Testis (tissue), 3 donors: Measurements from ENCODE around the gene DDX54. TPM values are rescaled to one million over a fixed set of nuclear protein-coding genes. Genes with fewer than 3 reads are reported as not detected.

Experiments used
- DNase-seq: peaks from one replicate; pipeline ENCODE4 v3.0.0-alpha.2; 2019
- H3K27ac ChIP-seq, 2 donors: fragments of 200-600 bp; sonication (generic); one replicate each; pipeline ENCODE4 v1.5.1; 2019
- H3K27me3 ChIP-seq: fragments of 200-600 bp; sonication (generic); one replicate; pipeline ENCODE4 v1.5.1; 2019
- H3K36me3 ChIP-seq: fragments of 200-600 bp; sonication (generic); one replicate; pipeline ENCODE4 v1.5.1; 2017; ENCODE audit warnings: low read depth; ENCODE audit errors: missing control alignments
- H3K4me1 ChIP-seq: fragments of 200-600 bp; sonication (generic); one replicate; pipeline ENCODE4 v1.5.1; 2019
- H3K4me3 ChIP-seq, 2 donors: fragments of 200-600 bp; sonication (generic); one replicate each; pipeline ENCODE4 v1.5.1; 2017 to 2019
- H3K9me3 ChIP-seq: fragments of 200-600 bp; sonication (generic); one replicate; pipeline ENCODE4 v1.5.1; 2017
- POLR2A ChIP-seq: fragments of 450-650 bp; IDR thresholded peaks from one replicate; pipeline ENCODE4 v1.6.1; 2017; ENCODE audit warnings: antibody characterized with exemption, mild to moderate bottlenecking, moderate library complexity
- WGBS, 2 donors: methylation state at CpG; one replicate each; pipeline ENCODE4 v1.1.5; 2018; 5-methylcytosine and 5-hydroxymethylcytosine counted together
- intact Hi-C: fragments of 100-400 bp; cut with DNase I; formaldehyde crosslinking; loops from one replicate; pipeline ENCODE4 v1.15.1; 2023; ENCODE audit warnings: low total_unique reads
- polyA plus RNA-seq: library from polyadenylated mRNA; stranded (reverse); fragments of 350-450 nt; fragmentation: Illumina TruSeq; extraction: RNeasy Lipid Tissue Mini Kit (QIAGEN cat#74804); gene quantifications from one replicate; pipeline ENCODE4 v1.2.3, GENCODE V29; 2014; ENCODE audit warnings: low read depth, low replicate concordance; ENCODE audit not compliant: insufficient read depth
- total RNA-seq, 2 donors: library from RNA; depleted of rRNA; stranded (reverse); fragments of >200 nt; gene quantifications; one replicate each; pipeline ENCODE4 v1.2.3, GENCODE V29; 2016
- TF ChIP-seq, protein P1 (sequence below), 3 experiments: fragments of 450-650 bp in 2 of 3; fragments of 200-600 bp in 1 of 3; sonication (generic) in 1 of 3; IDR thresholded peaks; one replicate each; pipeline ENCODE4 v1.5.1; 2016 to 2019; ENCODE audit warnings: antibody characterized with exemption in 3 of 3, mild to moderate bottlenecking in 2 of 3, moderate library complexity in 1 of 3

Gene DDX54
- total and polyA plus RNA-seq, 3 donors from 2014 or later = 40.3 to 63.6 (median 62.4) TPM

DNA sequence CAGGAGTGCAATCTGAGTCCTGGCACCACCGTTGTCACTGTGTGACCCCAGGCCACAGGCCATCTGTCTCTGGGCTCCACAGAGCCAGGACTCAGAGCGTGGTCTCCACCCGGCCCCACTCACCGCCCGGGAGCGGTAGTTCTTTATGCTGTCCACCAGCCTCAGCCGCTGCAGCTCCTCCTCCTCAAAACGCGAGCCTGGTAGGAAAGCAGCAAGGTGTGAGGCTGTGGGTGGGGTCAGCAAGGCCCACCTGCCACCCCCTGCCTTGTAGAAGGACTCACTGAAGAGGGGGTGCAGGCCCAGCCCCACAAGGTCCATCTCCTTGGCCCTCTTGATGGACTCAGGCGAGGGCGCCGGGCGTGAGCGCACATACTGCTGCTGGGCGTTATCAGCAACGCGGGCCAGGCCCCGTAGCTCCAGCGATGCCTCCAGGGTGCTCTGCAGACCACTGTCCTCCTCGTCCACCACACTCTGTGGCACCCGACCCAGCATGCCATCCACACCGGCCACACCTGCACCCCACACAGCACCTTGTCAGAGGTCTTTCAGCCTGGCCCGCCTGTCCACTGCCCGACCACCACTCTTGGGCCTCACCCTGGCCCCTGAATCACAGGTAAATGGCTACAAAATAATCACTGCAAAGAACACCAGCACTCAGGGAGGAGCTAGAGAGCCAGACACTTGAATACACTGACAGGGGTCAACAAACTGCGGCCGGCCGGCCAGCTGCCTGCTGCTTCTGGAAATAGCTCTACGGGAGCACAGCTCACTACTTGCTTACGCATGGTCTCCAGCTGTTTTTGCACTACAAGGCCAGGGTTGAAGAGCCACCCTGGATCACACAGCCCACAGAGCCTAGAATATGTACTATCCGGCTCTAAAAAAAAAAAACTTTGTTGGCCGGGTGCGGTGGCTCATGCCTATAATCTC is 19.5 kb downstream of the DDX54 start:
- Histone ChIP-seq H3K9me3 (no peaks in the 10 kb centered on the region), H3K27me3 (no peaks in the 10 kb centered on the region), H3K36me3 (no peaks in the 10 kb centered on the region), H3K4me3 (no peak overlapping the region), H3K27ac (no peak overlapping the region), H3K4me1 (peaks cover 13% of the 10 kb centered on the region)
- TF ChIP-seq, protein P1, sequence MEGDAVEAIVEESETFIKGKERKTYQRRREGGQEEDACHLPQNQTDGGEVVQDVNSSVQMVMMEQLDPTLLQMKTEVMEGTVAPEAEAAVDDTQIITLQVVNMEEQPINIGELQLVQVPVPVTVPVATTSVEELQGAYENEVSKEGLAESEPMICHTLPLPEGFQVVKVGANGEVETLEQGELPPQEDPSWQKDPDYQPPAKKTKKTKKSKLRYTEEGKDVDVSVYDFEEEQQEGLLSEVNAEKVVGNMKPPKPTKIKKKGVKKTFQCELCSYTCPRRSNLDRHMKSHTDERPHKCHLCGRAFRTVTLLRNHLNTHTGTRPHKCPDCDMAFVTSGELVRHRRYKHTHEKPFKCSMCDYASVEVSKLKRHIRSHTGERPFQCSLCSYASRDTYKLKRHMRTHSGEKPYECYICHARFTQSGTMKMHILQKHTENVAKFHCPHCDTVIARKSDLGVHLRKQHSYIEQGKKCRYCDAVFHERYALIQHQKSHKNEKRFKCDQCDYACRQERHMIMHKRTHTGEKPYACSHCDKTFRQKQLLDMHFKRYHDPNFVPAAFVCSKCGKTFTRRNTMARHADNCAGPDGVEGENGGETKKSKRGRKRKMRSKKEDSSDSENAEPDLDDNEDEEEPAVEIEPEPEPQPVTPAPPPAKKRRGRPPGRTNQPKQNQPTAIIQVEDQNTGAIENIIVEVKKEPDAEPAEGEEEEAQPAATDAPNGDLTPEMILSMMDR (IDR thresholded peaks at IDR 0.05) = no peak
- TF ChIP-seq POLR2A = no peak
- 90 to 92% methylated on average over 23 to 32 of the region's 32 CpGs for WGBS, 2 donors
- intact Hi-C loops = no loop called here
- DNase-seq = no peak

DNA sequence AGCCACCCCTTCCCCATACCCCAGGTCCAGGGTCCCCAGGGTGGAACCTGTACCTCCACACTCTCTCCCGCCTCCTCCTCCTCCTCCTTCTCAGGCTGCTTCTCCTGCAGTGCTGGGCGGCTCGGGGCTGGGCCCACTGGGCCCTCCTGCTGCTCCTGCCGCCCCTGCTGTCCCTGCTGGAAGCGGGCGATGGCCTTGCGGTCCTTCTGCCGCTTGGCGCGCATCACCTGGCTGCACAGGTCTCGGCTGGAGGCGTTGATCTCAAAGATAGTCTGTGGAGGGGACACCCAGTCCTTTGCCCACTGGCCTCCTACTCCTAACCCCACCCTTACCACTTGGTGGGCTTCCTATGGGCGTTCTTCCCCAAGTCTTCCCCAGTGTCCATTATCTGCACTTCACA is 21.3 kb downstream of the DDX54 start:
- no peak overlapping the region for H3K4me3 ChIP-seq
- no peak for DNase-seq
- H3K27me3 ChIP-seq = no peaks in the 10 kb centered on the region
- no peak overlapping the region for H3K27ac ChIP-seq
- intact Hi-C loops = no loop called here
- TF ChIP-seq POLR2A = no peak
- TF ChIP-seq, protein P1 (IDR thresholded peaks at IDR 0.05) = no peak
- 96 to 97% methylated on average over 12 to 13 of the region's 13 CpGs for WGBS, 2 donors
- no peaks in the 10 kb centered on the region for H3K9me3 ChIP-seq
- H3K36me3 ChIP-seq = no peaks in the 10 kb centered on the region
- peaks cover 13% of the 10 kb centered on the region for H3K4me1 ChIP-seq

DNA sequence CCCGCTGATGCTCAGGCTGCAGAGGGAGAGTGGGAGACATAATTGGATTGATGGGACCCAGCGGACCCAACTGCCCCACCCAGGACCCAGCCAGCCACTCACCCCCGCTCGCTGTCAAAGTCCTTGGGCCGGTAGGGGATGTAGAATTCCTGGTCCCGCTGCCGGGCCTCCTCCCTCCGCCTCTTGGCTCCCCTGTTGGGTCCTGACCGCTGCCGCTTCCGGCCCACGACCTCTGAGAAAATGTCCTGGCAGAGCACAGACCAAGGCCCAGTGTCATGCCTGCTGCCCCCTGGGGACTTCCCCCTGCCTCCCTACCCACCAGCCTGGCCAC is 22.3 kb downstream of the DDX54 start:
- intact Hi-C loops = no loop called here
- Histone ChIP-seq H3K9me3 (no peaks in the 10 kb centered on the region), H3K4me1 (peaks cover 12% of the 10 kb centered on the region), H3K4me3 (no peak overlapping the region), H3K27me3 (no peaks in the 10 kb centered on the region), H3K27ac (no peak overlapping the region), H3K36me3 (no peaks in the 10 kb centered on the region)
- WGBS, 2 donors = 89 to 91% methylated on average over 6 to 12 of the region's 12 CpGs
- TF ChIP-seq, protein P1 (IDR thresholded peaks at IDR 0.05) = no peak
- no peak for TF ChIP-seq POLR2A
- DNase-seq = no peak

DNA sequence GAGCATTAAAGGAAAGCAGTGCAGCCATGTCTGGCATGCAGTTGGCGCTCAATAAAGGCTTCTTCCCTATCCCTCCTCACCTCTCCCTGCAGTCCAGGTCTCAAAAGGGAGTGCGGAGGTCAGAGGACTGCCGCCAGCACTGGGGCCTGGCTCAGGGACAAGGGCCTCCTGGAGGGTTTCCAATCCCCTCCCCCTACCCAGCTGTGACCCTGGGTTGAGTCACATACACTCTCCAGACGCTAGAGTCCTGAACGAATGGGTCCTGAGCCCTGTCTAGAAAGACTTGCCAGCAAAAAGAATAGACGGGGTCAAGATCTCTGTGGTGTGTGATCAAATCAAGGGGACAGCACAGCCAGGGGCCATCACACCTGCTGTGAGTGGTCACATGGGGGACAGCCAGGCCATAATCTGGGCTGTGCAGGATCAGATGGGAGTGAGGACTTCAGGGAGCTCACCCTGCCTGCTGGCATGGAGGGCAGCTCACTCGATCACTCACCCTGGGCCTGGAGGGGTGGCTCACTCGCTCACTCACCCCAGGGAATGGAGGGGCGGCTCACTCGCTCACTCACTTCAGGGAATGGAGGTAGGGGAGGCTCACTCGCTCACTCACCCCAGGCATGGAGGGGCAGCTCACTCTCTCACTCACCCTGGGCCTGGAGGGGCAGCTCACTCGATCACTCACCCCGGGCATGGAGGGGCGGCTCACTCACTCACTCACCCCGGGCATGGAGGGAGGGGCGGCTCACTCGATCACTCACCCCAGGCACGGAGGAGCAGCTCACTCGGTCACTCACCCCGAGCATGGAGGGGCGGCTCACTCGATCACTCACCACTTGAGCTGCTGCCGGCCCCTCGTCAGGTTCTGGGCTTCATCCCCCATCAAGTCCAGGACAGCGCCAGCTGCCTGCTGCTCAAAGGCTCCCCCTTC is 22.9 kb downstream of the DDX54 start:
- WGBS, 2 donors = 79 to 84% methylated on average over 13 to 25 of the region's 25 CpGs
- Histone ChIP-seq H3K36me3 (no peaks in the 10 kb centered on the region), H3K9me3 (no peaks in the 10 kb centered on the region), H3K4me3 (no peak overlapping the region), H3K27ac (no peak overlapping the region), H3K27me3 (no peaks in the 10 kb centered on the region), H3K4me1 (peaks cover 7% of the 10 kb centered on the region)
- no peak for TF ChIP-seq POLR2A
- TF ChIP-seq, protein P1 (IDR thresholded peaks at IDR 0.05) = no peak
- intact Hi-C loops = no loop called here
- DNase-seq = peak; percentile 25
